Progenitor cell of endocrine pancreas (in vitro differentiated cells): Measurements from ENCODE around the gene PARS2. TPM values are rescaled to one million over a fixed set of nuclear protein-coding genes. Genes with fewer than 3 reads are reported as not detected.

Experiments
- DNase-seq: peaks from one replicate; pipeline ENCODE4 v3.0.0; 2021; ENCODE audit warnings: low spot score; ENCODE audit not compliant: unreplicated experiment
- H3K27ac Mint-ChIP-seq: 2 replicates; pipeline ENCODE4 v1.8.0; 2021; ENCODE audit warnings: mild to moderate bottlenecking, moderate library complexity, mixed read lengths
- H3K27me3 Mint-ChIP-seq: 2 replicates; pipeline ENCODE4 v1.8.0; 2021; ENCODE audit warnings: mixed read lengths
- H3K36me3 Mint-ChIP-seq: 2 replicates; pipeline ENCODE4 v1.8.0; 2022; ENCODE audit warnings: mixed read lengths; ENCODE audit not compliant: insufficient read depth
- H3K4me1 Mint-ChIP-seq: 2 replicates; pipeline ENCODE4 v1.8.0; 2021; ENCODE audit warnings: low read depth, mixed read lengths
- H3K4me3 Mint-ChIP-seq: 2 replicates; pipeline ENCODE4 v1.8.0; 2021; ENCODE audit warnings: low read depth, mild to moderate bottlenecking, moderate library complexity, mixed read lengths
- H3K9me3 Mint-ChIP-seq: 2 replicates; pipeline ENCODE4 v1.8.0; 2021; ENCODE audit warnings: low read depth, mixed read lengths
- total RNA-seq: library from RNA; stranded (reverse); gene quantifications from 2 replicates; pipeline ENCODE4 v1.2.1, GENCODE V29; 2021
- TF ChIP-seq, protein P1 (sequence below): fragments of 200-600 bp; sonication (generic); IDR thresholded peaks from one replicate; pipeline ENCODE4 v1.5.0; 2021; ENCODE audit warnings: antibody characterized with exemption, mild to moderate bottlenecking; ENCODE audit not compliant: unreplicated experiment

PARS2 gene
- total RNA-seq, 1 donor from 2014 or later, result 11.0 TPM

DNA sequence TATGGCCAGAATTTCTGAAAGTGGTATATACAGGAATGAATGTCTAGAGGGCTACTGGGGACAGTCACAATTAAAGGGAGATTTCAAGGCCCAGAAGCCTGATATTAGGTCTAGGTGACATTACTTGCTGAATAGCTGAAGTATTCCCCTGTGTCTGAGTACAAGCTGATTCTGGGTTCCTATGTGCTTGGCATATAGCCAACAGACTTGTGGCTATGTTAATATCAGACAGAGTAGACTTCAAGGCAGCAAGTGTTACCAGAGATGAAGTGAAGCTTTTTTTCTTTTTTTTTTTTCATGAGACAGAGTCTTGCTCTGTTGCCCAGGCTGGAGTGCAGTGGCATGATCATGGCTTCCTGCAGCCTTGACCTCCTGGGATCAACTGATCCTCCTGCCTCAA is 40.3 kb downstream of the PARS2 start:
- no peaks in the 10 kb centered on the region for H3K4me1 Mint-ChIP-seq
- H3K36me3 Mint-ChIP-seq, result peaks cover 55% of the 10 kb centered on the region
- DNase-seq, result no peak
- peaks cover 18% of the 10 kb centered on the region for H3K9me3 Mint-ChIP-seq
- no peaks in the 10 kb centered on the region for H3K27me3 Mint-ChIP-seq
- H3K27ac Mint-ChIP-seq, result no peak overlapping the region
- H3K4me3 Mint-ChIP-seq, result no peak overlapping the region
- TF ChIP-seq, protein P1, sequence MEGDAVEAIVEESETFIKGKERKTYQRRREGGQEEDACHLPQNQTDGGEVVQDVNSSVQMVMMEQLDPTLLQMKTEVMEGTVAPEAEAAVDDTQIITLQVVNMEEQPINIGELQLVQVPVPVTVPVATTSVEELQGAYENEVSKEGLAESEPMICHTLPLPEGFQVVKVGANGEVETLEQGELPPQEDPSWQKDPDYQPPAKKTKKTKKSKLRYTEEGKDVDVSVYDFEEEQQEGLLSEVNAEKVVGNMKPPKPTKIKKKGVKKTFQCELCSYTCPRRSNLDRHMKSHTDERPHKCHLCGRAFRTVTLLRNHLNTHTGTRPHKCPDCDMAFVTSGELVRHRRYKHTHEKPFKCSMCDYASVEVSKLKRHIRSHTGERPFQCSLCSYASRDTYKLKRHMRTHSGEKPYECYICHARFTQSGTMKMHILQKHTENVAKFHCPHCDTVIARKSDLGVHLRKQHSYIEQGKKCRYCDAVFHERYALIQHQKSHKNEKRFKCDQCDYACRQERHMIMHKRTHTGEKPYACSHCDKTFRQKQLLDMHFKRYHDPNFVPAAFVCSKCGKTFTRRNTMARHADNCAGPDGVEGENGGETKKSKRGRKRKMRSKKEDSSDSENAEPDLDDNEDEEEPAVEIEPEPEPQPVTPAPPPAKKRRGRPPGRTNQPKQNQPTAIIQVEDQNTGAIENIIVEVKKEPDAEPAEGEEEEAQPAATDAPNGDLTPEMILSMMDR, result no peak

DNA sequence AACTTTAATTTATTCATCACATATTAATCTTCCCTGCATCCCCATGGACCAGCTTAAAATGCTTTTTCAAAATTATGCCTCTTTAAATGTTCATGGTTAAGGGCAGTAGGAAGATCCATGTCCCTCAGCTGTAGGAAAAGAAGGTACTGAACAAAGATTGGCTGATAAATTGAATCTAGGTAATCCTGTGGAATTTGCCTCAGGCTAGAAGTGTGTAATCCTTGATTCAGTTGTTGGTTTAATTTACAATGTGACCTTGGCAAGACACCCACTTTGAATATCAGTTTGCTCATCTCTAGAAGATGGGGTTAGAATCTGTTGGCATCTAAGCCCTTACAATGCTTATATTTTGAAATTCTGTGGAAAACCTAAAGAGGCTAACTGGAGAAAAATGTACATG is 42.6 kb downstream of the PARS2 start:
- Mint-ChIP-seq H3K9me3 (peaks cover 18% of the 10 kb centered on the region), H3K27me3 (no peaks in the 10 kb centered on the region), H3K4me3 (no peak overlapping the region), H3K4me1 (peaks cover 3% of the 10 kb centered on the region), H3K36me3 (peaks cover 52% of the 10 kb centered on the region), H3K27ac (no peak overlapping the region)
- TF ChIP-seq, protein P1, result no peak
- DNase-seq, result no peak

DNA sequence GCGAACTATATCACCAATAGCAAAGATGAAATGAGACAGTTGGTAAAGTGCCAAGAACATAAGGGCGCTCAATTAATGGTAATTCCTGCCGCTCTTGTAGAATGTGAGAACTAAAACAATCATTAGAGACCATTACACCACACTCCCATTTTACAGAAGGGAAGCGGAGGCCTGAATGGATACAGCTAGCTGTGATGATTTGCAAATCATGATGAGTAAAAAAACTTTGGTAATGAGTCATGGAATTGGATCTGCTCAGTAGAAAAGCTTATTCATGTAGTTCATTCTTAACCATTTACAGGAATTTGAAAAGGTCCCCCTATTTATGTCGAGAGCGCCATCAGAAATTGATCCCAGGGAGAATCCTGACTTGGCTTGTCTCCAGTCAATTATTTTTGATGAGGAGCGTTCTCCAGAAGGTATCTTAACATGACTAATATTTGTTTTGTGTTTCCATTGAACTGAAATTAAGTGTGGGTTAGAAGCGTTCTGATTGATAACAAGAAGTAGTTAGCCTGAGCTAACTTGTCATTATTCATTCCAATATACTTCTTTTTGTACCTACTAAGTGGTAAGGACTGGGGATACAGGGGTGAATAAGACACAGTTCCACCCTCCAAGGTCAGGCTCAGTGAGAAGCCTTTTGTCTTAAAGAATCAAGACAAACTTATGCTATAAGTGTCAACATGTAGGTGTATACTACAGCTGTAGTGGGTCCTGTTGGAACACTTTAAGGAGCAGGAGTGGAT is 47.9 kb downstream of the PARS2 start:
- Mint-ChIP-seq H3K27ac (peak overlapping the region; percentile 82), H3K27me3 (peaks cover 17% of the 10 kb centered on the region), H3K9me3 (no peaks in the 10 kb centered on the region), H3K4me3 (peak overlapping the region; percentile 87), H3K36me3 (peaks cover 10% of the 10 kb centered on the region), H3K4me1 (peaks cover 10% of the 10 kb centered on the region)
- TF ChIP-seq, protein P1, result no peak
- DNase-seq, result no peak

DNA sequence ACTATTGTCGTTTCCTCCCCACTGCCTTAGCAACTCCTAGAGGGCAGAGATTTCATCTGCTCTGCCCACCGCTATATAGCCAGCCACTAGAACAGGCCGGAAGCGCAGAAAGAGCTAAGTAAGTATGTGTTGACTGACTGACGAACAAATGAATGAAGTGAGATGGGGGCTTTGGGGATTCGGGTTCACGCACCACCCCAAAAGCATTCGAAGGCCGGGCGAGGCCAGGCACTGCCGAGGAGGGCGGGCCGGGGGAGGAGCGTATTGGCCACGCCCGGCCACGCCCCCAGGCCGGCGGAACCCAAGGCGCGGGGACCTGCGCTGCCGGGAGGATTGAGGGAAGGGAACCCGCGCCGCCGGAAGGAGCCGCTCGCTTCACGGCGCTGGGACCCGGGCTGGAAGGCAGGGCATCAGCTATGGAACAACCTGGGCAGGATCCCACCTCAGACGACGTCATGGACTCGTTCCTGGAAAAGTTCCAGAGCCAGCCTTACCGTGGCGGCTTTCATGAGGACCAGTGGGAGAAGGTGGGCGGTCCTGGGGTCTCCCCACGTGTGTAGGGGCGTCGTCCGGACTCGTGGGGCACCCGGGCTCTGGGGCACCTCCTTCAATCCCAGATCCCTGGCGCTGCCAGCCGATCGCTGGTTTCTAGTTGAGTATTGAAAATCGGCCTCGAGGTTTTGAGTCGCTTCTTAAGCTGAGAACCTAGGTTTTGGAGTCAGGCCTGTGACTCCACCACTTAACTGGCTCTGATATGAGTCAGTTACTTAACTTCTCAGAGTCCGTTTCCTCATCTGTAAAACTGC is 48.6 kb downstream of the PARS2 start, which contains the start of gene TTC4:
Gene TTC4, plus strand, starts transcription at position 369 of the 806 bp plus-strand sequence. Its CDS starts 48 bp downstream, at position 417.
- peak; percentile 66 for DNase-seq
- Mint-ChIP-seq H3K36me3 (peaks cover 8% of the 10 kb centered on the region), H3K9me3 (no peaks in the 10 kb centered on the region), H3K27ac (peak within 1 kb of the TSS; percentile 82), H3K4me3 (peak within 1 kb of the TSS; percentile 87), H3K27me3 (peaks cover 25% of the 10 kb centered on the region), H3K4me1 (peaks cover 10% of the 10 kb centered on the region)
- TF ChIP-seq, protein P1, result no peak

DNA sequence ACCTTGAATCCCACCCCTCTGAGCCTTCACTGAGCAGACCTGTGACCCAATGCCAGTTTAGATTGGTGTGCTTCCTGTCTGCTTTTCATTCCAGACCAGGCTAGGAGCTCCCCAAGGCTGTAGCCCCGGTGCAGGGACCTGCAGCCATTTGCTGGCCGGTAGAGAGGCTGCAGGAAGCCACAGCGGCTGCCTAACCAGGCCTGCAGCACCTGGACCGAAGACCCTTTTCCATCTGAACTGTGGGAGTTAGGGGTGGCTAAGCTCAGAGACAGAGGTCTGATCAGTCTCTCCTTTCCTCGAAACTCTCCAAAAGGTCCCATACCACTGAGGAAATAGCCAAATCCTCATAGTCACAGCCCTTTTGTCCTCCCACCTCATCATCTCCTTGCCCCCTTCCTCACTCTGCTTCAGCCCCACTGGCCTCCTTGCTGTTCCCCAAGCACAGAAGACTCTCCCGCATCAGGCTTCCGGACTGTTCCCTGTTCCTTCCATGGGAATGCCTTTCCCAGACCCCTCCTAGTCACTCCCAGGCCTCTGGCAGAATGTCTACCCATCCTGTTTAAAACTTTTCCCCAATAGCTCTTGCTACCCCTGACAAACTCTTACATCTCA is 49.3 kb downstream of the PARS2 start:
- Mint-ChIP-seq H3K4me3 (peak overlapping the region; percentile 87), H3K4me1 (peaks cover 10% of the 10 kb centered on the region), H3K27ac (no peak overlapping the region), H3K36me3 (peaks cover 8% of the 10 kb centered on the region), H3K9me3 (no peaks in the 10 kb centered on the region), H3K27me3 (peaks cover 30% of the 10 kb centered on the region)
- TF ChIP-seq, protein P1, result no peak
- no peak for DNase-seq
